A204.1 (cell line): ENCODE measurements around the gene TCHP.
"Not testable (repeated sequence)": the region's sequence is repeated elsewhere in the genome, so short reads cannot be mapped to it uniquely, and the experiment has no call there.

Source experiments
- FAIRE-seq: peaks from 2 replicates; lab custom pipeline; 2012; peaks lifted over from hg19 to GRCh38; lab: Jason Lieb, UNC

TCHP gene

GRCh38 chr12:109879351-109880042 is 20.6 kb upstream of the TCHP start:
- FAIRE-seq, result no peak

GRCh38 chr12:109880043-109880931 is 19.8 kb upstream of the TCHP start, which contains the start of gene GLTP:
GLTP (minus strand) TSS chr12:109880541; CDS start chr12:109880374, 167 bp downstream.
- no peak for FAIRE-seq

- FAIRE-seq, result no peak
These were observed 19.1 kb upstream of the TCHP start for GRCh38 chr12:109880938-109881337.

GRCh38 chr12:109881752-109882151 is 18.3 kb upstream of the TCHP start:
- no peak for FAIRE-seq

- no peak for FAIRE-seq
These were observed 16.6 kb upstream of the TCHP start for GRCh38 chr12:109883461-109883860.

- no peak for FAIRE-seq
These were observed 14.5 kb upstream of the TCHP start for GRCh38 chr12:109885616-109886015.

GRCh38 chr12:109888179-109889020 is 11.7 kb upstream of the TCHP start:
- FAIRE-seq, result no peak

GRCh38 chr12:109890620-109891170 is 9.4 kb upstream of the TCHP start:
- FAIRE-seq, result no peak

- FAIRE-seq, result not testable (repeated sequence)
These were observed 8.3 kb upstream of the TCHP start for GRCh38 chr12:109891731-109892130.

GRCh38 chr12:109892165-109892715 is 7.8 kb upstream of the TCHP start:
- no peak for FAIRE-seq

- FAIRE-seq, result no peak
These were observed 7.3 kb upstream of the TCHP start for GRCh38 chr12:109892748-109893147.

GRCh38 chr12:109893261-109893995 is 6.6 kb upstream of the TCHP start:
- FAIRE-seq, result no peak

GRCh38 chr12:109894939-109895338 is 5.1 kb upstream of the TCHP start:
- FAIRE-seq, result no peak

- no peak for FAIRE-seq
These were observed 3.9 kb upstream of the TCHP start for GRCh38 chr12:109896188-109896587.

- no peak for FAIRE-seq
These were observed 3.0 kb upstream of the TCHP start for GRCh38 chr12:109897029-109897428.

GRCh38 chr12:109899345-109899744 is 729 bp upstream of the TCHP start:
- not testable (repeated sequence) for FAIRE-seq

- FAIRE-seq, result no peak
These were observed 892 bp downstream of the TCHP start for GRCh38 chr12:109900752-109901580.

GRCh38 chr12:109902891-109903418 is 2.9 kb downstream of the TCHP start:
- FAIRE-seq, result no peak

GRCh38 chr12:109905301-109905700 is 5.2 kb downstream of the TCHP start:
- no peak for FAIRE-seq
